NCI-H446 treated with DMSO at 0.1 percent for 48 hours (cell line): ENCODE measurements around the gene PDK2.

Experiments used
- DNase-seq: peaks from one replicate; lab custom pipeline; 2025; lab: John Stamatoyannopoulos, UW

Gene PDK2

DNA sequence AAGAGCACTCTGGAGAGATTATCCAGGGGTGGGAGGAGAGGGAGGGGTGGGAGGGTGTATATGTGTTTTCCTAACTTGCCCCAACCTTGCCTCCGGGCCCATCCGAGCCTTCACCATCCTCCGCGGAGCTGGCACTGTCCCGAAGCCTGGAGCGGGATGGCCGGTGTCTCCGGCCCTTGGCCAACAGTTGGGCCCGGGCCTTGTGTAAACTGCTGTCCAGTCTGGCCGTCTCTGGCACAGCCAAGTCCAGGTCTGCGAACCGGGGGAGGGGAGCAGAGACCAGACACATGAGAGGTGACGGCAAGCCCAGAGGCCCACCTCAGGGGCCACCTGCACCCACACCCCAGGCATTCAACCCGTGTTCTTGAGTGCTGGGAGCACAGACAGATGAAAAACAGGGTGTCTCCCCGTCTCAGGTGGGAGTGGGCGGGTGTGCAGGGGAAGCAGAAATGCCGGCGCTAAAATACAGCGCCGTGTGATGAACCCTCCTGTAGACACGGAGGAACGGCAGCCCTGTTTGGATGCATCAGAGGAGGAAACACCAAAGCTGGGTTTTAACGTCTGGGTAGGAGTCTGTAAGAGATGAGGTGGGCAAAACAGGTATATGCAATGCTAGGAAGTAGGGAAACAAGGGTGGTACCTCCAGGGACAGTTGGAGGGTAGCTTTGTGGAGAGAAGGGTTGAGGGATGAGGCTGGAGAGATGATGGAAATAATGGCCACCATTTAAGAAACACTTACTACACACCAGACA, 23.1 kb downstream of the PDK2 start:
- DNase-seq = no peak

DNA sequence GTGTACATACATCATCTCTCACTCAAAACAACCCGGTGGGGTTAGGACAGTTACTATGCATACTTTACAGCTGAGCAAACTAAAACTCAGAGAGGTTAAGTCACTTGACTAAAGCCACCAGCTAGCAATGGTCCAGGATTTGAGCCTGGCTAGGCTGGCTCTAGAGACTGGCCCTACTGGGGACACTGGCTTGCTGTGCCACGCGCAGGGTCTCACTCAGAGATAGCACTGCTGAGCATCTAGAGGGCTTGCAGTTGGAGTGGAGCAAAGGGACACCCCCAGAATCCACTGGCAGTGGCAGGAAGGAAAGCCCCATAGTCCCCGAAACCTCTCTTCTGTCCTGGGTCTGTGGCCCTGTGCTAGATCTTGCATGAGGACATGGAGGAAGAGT, 23.7 kb downstream of the PDK2 start:
- DNase-seq = no peak

DNA sequence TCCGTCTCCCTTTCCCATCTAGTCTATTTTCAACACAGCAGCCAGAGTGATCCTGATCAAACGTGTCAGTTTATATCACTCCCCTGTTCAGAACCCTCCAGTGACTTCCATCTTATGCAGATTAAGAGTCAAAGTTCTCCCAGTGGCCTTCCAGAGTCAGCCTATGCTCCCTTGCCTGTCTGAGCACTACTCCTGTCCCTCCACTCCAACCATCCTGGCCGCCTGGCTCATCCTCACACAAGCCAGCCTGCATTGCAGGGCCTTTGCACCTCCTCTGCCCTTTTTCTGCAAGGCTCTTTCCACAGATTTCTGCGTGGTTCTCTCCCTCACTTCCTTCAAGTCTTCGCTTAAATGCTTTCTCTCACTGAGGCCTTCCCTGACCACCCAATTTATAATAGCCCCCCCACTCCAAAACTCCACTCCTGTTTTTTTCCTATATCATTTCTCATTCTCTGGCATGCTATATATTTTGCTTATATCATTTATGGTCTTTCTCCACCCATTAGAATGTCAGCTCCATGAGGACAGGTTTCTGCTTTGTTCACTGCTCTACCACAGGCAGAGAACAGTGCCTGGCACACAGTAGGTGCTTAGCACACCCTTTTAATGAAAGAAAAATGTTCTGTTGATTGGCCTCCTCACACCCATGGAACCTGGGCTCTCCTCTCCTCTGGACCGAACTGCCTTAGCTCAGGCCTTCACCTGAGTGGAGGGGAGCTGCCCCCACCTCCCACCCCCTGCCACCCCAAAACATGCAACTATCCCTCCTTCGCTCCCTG, 25.5 kb downstream of the PDK2 start:
- no peak for DNase-seq

DNA sequence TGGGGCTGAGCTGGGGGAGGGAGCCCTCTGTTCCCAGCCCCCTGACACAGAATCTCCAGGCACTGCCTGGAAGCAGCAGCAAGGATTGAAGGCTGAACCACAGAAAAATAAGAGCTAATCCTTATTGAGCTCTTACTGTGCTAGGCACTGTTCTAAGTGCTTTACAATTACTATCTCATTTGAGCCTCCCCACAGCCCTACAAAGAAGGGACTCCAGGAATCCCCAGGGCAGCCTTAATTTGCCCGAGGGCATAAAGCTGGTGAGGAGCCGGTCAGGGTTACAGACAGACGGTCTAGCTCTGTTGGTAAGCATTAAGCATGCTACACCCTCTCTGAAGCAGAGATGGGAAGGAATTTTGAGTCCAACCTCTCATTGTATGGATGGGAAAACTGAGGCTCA, 27.8 kb downstream of the PDK2 start:
- DNase-seq = no peak

DNA sequence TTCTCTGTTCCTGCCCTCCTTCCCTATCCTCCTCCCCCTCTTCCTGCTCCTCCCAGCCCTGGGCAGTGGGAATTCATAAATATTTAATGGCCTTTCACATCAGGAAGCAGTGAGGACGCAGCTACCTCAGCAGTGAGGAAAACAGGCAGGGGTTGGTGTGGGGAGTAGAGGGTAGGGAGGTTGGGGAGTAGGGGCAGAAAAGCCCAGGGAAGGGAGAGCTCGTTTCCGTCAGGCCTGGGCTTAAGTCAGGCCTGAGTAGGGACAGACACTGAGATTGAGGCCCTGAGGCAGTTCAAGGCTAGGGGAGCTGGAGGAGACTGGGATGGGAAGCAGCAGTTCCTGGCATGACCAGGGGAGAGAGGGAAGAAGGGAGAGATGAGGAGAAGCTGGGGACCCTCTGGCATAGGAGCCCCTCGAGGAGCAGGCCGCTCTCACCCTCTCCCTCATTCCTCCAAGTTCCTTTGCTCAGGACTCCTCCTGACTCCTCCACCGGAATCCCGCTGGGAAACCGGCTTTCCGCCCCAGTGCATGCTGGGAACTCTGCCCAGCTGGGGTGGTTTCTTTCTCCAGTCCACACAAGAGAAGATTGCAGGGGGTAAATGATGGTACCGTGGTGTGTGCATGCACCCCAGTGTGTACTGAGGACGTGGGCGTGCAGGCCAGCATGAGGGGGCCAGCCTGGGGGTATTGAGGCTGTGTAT, 28.6 kb downstream of the PDK2 start:
- DNase-seq = no peak

DNA sequence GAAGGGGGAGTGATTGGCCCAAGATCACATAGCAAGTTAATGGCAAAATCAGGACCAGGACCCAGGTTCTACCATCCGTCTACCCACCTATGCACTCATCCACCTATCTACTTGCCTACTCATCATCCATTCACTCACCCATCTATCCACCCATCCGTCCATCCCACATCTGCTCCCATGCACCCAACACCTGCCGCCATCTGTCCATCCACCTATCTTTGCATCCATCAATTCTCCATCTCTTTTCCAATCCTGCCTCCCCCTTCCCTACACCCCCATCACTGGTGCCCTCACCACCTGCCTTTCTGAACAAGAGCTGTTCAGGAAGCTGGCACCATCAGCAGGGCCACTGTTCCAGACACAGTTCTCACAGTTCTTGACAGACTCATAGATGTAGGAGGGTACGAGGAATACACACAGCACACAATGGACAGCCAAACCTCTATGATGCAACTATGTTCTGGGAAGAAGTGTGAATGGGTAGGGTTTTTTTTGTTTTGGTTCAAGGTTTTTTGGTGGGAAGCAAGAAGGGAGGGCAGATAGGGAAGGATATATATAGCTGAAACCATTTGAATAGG, 30.4 kb downstream of the PDK2 start:
- no peak for DNase-seq

DNA sequence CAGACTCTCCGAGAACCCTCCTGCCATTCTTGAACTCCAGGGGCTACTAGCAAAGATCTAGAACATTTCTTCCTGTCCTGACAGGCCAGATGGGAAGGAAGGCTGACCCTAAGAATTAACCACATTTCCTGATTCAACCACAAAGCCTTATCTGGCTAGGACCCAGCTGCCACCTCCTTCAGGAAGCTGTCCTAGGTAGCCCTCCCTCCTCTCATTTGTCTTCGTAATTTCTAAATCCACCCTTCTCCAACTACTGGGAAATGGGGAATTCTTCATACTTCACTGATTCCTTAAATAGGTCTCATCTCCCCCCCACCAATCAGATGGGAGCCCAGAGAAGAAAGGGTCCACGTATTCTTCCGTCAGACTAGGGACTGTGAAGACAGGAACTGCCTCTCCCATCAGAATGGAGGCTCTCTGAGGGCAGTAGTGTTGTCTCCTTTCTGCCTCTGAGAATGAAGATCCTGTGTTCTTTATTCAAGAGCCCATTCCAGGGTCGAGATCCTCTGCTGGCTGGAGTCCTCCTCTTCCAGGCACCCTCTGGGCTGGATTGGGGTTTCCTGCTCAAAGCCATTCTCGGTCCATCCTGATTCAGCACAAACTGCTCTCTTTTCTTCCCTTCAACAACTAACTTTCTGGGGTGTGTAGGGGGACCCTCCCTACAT, 32.7 kb downstream of the PDK2 start:
- no peak for DNase-seq

DNA sequence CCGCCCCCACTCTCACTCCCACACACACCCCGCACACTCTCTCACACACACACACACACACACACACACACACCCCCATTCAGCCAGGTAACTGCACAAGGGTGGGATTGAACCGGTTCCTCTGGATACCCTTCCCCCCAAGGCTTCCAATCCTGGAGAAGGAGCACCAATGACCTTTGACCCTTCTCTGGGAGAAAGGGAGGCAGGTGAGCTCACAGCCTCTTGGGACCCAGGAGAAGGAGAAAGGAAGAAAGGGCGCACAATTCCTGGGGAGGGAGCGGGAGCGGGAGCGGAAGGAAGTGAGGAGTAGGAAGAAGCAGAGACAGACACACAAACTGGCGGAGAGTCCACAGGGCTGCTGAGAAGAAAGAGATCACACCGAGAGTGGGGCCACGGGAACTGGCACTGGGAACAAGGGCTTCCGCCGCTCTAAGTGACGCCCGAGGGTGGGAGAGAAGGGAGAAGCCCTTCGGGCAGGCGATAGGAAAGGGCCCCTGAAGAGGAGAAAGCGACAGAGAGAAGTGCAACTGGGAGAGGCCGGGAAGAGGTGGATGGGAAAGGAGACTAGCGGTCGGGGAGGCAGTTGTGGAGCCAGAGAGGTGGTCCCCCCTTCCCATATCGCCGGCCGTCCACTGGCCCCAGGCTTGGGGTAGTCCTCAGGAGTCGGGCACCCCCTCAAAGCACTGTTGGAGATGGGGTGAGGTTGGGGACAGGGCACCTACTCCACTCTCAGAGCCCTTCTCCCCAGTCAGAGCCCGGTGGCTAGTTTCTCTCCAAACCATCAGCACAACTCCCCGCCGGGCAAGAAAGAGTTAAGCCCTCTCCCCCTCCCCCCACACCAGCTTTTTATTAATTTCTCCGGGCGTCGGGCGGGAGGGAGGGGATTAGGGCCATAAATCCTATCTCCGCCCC, 33.5 kb downstream of the PDK2 start:
- DNase-seq = no peak

DNA sequence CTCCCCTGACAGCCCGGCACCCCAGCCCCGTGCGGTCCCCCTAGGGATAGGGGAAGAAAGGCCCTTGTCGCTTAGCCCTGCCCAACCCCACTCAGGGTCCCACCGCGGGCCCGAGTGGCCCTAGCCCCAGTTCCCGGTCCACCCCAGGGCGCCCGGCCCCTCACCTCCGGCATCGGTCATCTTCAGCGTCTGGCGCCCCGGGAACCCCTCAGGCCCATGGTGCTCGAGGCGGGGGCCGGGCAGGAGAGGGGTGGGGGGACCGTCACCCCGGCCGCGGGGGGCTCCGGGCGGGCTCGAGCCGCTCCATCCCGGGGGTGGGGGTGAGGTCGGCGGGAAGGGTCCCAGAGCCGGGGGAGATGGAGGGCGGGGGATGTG, 34.2 kb downstream of the PDK2 start:
- DNase-seq = no peak

DNA sequence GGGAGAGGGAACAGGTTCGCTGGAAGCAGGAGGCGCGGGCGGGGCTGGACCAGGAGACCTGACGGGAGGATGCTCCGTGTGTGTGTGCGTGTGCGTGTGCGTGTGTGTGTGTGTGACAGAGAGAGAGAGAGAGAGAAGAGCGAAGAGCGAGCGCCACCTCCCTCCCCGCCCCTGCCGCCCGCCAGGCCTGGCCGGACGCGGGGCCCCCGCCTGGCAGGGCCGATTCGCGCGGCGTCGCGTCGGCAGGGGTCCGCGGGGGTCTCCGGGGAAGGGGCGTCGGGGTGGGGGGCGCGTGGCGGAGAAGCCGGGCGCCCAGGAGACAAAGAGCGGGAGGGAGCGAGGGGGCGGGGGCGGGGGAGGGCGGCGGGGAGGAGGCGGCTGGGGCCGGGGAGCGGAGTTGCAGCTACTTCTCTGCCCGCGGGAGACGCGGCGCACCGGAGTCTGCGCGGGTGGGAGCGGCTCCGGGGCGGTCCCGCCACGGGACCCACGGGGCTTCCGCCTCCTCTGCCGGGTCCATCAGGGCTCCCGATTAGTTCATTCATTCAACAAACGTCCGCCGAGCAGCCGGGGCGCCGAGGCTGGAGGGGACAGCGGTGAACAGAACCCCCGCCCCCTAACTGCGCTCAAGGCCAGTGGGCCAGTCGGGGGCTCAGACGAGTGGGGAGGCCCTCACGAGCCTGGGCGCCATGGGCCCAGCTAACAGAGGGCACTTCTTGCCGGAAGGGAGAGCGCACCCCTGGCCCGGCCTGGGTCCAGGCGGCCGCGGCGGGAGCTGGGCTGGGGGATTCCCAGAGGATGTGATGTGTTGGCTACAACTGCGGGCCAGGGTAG, 34.8 kb downstream of the PDK2 start, which contains the start of gene SAMD14:
SAMD14 (minus strand) TSS at position 433 of the 831 bp plus-strand sequence. CDS start 5,201 bp downstream, outside the sequence.
- no peak for DNase-seq

DNA sequence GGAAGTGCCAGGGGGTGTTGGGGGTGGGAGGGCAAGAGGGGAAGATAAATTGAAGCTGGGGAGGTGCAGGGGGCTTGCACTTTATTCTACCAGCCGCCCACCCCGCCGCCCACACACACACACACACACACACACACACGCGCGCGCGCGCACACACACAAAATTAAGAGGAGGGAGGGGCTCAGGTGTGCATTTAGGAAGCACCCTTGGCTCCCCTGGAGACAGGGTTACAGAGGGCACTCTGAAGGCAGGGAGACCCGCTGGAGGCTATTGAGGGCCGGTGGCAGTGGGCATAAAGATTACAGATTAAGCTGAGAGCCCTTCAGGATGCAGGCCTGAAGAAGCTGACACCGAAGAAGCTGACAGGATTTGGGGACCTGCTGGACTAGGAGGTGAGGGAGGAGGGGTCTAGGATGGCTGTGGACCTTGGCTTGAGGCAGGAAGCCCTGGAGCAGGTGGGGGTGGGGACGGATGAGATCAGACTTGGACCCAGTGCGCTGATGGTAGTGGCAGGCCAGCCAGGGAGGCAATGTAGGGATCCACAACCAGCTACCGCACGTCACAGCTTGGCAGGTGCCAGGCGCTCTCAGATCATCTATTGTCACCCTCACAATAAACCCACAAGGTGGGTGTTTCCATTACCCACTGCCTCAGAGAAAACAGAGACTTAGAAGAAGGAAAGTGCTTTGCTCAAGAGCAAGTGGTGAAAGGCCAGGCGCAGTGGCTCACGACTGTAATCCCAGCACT, 35.6 kb downstream of the PDK2 start:
- no peak for DNase-seq

DNA sequence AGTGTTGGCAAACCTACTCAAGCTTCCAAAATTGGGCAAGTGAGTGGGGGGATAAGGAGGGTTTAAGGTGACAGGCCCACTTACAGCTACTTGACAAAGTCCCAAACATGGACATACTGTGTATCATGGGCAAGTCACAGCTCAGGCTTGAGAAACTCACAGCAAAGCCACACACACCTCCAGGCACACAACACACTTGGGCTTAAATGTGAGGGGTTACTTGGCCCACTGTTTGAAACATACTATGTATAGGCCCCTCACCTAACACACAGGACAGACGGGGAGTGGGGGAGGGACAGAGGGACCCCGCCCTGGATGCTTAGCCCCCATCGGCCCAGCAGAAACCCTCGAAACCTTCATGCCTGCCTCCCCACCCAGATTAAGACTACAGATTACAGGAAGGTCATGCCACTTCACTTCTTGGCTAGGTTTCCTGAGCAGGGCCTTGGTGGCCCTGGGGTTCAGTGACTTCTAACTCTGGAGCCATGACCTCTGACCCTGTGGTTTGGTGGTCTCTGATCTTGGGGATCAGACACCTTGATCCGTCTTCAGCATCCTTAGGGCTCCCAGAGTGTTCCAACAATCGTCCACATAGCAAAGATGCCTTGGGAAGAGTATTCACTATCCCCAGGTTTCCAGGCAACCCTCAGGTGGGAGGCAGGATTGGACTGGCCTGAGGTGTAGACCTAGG, 37.1 kb downstream of the PDK2 start:
- no peak for DNase-seq

DNA sequence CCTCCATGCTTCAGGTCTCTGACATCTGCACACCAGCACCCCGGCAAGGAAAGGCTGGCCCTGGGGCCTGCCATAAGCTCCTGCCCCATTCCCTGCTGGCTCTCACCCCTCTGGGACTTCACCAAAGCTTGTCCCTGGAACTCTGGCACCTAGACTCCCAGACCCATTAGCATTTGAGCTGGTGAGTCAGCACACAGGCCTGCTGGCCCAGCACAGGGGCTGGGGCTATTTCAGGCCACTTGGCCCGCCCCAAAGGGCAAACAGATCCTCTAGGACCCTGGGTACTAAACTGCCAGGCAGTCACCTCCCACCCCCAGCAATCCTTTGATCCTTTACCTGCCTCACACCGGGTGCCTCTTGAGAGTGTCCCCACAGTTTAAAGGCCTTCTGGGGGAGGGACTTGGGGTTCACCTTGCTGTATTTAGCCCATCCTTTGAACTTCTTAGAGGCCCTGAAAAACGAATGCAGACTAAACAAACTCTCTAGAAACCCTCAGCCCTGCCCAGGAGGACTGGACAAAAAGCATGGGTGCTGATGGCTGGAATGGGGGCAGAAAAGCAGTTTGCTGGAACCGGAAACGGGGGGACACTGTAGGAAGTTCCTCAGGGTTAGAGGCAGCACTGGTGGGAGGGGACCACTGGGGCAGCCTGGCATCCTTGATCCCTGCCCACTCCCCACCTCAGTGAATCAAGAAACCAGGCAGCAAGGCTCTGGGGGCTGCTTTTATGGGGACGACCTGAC, 38.0 kb downstream of the PDK2 start:
- DNase-seq = no peak

DNA sequence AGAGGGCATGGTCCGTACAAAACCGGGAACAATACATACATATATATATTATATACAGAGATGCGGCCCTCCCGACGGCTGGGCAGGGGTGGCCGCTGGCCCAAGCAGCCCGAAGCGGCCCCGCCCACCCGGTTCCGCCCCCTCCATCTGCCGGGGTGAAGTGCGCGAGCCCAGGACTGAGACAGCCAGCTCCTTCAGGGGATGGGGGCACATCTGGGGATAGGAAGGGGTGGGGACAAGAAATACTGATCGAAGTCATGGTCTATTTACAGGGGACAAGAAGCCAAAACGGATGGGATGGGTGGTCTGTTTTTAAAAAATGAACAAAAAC, 38.6 kb downstream of the PDK2 start:
- no peak for DNase-seq

DNA sequence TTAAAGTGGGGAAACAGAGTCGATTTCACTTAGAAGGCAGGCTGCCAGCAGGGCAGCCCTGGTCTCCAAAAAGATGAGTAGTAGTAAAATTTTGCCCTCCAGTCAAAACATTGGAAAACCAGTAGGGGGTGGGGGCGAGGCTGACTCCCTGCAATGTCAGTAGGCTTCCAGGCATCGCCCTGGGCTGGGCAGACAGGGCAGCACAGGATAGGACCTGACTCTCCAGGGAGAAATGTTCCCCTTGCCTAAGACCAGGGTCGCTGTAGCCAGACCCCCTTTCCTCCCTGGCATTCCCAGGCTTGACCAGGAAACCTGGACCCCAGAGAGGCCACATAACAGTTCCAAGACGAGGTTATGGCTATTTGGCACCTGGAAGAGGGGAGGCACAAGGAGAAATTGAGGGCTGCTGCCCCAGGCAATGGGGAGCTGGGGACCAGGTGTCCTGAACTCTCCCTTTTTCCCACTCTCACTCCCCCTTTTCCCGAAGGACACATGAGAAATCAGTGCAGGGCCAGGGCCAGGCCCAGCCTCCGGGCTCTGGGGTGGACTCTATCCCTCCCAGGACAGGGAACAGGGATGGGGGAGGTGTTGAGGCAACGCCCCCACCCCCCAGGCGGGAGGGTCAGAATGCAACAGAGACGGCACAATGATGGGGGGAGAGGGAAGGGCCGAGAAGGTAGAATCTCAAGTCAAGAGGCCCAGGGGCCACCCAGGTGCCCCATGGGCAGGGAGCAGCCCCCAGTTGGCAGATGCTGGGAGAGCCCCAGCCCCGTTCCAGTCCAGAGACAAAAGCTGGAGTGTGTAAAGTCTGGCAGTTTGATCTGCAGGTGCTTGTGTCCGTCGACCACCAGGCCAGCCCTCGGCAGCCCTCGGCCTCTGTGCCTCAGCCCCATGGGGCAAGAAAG, 39.3 kb downstream of the PDK2 start:
- no peak for DNase-seq

DNA sequence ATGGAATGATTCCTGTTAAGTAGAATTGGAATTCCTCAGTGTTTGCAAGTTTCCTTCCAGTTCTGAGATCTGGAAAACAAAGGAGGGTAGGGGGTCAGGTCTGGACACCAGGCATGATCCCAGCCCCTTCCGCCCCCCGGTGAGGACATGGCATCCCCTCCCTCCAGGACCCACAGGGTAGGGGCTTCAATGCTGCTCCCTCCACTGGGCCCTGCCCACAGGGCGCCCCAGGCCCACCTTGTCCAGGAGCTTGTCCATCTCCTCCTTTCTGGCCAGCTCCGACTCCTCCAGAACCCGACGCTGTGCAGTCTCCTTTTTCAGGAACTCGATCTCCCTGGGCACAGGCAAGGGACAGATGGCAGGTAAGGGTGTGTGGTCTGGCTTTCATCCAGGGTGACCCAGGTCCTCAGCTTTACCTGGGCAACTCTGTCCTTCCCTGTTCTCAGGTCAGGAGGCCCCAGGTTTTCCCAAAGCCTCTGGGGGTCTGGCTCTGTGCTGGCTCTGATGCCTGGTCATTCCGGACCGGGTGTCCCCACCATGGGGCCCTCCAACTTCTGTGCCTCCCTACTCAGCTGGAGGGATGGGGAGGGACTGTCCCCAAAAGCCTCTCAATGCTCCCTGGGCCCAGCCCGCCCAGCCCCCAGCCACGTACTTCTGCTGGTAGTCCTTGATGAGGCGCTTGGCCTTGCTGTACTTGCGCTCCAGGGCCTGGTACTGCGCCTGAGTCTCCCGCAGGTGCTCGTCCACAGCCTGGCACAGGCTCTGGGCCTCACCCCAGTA, 40.4 kb downstream of the PDK2 start:
- no peak for DNase-seq
